UCSD-AML1 (cell line): Measurements from ENCODE around the gene KRTAP12-4.
"Not testable (repeated sequence)": the region's sequence is repeated elsewhere in the genome, so short reads cannot be mapped to it uniquely, and the experiment has no call there.

Experiments
- DNase-seq: peaks from one replicate; lab custom pipeline; 2025; ENCODE audit not compliant: unreplicated experiment; lab: John Stamatoyannopoulos, UW

Gene KRTAP12-4

DNA sequence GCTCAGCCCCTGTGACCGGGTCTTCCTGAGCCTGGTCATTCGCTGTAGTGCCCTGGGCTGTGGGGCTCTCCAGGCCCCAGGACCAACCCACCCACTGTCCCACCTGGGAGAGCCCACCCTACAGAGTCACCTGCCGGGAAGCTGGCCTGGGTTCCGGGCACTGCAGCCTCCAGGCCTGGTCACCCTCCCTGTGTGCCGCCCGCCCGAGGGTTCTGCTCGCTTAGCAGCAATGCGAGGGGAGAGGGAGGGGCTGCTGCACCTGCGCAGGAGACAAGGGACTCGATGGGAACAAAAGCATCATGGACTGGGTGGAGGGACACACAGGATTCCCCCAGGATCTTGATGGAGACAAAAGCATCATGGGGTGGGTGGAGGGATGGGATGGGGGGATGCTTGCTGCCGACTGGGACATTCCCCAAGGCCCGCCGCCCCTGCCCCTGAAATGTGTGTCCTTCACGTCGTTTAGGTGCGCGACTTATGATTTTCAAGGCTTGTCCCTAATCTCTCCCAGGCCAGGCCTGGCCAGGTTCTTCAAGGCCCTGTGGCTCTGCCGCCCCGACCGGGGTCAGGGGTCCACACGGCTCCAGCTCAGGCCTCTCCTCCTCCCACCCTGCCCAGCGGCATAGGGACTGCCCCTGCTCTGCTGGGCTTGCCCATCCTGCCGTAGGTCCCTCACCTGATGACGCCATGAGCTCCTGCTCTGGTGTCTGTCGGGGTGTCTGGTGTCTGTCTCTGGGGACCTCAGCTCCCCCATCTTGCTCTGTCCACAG is 40.9 kb downstream of the KRTAP12-4 start:
- DNase-seq: no peak

DNA sequence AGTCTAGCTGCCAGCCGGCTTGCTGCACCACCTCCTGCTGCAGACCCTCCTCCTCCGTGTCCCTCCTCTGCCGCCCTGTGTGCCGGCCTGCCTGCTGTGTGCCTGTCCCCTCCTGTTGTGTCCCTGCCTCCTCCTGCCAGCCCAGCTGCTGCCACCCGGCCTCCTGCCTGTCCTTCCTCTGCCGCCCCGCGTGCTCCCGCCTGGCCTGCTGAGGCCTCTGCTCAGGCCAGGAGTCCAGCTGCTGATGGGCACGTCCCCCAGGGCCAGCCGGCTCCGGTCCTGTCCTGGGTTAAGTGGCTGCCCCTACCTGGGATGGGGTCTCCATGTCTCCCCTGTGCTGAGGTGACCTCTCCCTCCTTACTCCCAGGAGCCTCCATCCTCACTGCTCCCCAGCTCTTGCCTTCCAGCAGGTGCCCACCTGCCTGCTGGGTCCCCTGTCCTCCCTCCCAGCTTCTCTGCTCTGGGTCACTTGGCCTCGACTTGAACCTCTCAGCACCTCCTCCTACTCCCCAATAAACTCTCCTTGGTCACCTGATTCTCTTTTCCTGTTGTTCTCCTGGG is 41.7 kb downstream of the KRTAP12-4 start:
- no peak for DNase-seq

DNA sequence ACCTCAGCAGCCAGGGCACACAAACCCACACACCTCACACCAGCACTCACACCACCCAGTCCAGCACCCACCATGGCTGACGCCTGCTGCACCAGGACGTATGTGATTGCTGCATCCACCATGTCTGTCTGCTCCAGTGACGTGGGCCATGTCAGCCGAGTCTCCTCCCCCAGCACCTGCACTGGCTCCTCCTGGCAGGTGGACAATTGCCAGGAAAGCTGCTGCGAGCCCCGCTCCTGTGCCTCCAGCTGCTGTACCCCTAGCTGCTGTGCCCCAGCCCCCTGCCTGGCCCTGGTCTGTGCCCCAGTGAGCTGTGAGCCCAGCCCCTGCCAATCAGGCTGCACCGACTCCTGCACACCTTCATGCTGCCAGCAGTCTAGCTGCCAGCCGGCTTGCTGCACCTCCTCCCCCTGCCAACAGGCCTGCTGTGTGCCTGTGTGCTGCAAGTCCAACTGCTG is 42.4 kb downstream of the KRTAP12-4 start, which contains the start of gene KRTAP10-8:
TSS of gene KRTAP10-8 (plus strand) at position 51 of the 458 bp plus-strand sequence. CDS start at position 73, 22 bp downstream.
- no peak for DNase-seq

DNA sequence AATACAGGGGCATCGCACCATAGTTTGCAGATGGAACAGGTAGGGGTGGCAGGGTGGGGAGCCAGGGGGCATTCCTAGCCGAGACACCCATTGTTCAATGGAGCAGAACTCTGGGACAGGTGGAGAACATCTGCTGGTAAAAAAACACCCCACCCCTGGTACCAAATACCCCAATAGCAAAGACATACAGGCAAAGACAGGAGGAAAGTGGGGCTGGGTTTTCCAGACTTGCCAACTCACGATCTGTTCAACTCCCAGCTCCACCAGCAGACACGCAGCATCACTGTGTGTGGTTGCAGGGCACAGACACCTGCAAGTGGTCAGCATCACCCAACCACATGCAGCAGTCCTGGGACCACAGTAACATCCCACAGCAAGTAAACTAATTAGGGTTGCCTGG is 42.9 kb downstream of the KRTAP12-4 start:
- DNase-seq: no peak

DNA sequence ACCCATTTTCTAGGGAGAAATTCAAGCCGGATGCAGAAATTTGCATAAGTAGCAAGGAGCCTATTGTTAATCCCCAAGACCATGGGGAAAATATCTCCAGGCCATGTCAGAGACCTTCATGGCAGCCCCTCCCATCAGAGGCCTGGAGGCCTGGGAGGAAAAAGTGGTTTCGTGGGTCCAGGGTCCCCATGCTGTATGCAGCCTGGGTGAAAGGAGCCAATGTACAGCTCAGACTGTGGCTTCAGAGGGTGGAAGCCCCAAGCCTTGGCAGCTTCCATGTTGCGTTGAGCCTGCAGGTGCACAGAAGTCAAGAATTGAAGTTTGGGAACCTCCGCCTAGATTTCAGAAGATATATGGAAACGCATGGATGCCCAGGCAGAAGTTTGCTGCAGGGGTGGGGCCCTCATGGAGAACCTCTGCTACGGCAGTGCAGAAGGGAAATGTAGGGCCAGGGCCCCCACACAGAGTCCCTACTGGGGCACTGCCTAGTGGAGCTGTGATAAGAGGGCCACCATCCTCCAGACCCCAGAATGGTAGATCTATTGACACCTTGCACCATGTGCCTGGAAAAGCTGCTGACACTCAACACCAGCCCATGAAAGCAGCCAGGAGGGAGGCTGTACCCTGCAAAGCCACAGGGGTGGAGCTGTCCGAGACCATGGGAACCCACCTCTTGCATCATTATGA is 44.2 kb downstream of the KRTAP12-4 start:
- DNase-seq: not testable (repeated sequence)

DNA sequence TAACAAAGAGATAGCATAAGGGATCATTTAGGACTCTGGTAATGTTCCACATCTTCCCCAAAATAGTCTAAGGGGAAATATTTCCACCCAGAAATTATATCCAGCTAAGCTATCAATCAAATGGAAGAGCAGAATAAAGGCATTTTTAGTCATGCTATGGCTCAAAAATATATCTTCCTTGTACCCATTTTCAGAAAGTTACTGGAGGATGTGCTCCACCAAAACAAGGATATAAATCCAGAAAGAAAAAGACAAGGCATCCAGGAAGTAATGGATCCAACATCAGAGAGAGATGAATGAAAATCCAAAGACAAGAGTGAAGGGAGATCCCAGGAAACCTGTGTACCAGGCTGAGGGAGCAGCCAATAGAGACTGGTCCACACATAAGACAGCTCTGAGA is 45.3 kb downstream of the KRTAP12-4 start:
- no peak for DNase-seq

DNA sequence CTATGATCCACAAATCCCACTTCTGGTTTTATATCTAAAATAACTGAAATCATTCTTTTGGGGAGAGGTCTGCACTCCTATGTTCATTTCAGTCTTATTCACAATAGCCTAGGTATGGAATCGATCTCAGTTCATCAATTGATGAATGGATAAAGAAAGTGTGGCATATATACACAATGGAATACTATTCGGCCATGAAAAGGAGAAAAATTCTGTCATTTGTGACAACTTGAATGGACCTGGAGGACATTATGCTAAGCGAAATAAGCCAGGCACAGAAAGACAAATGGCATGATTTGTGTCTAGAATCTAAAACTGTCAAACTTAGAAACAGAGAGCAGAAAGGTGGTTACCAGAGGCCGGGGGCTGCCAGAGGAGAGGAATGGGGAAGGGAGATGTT is 48.0 kb downstream of the KRTAP12-4 start:
- no peak for DNase-seq
